HG02798 (cell line): ENCODE data around the gene F13B.
"Not testable (repeated sequence)": the region's sequence is repeated elsewhere in the genome, so short reads cannot be mapped to it uniquely, and the experiment has no call there.

Experiments used
- ATAC-seq: cut with Tn5 transposase; IDR thresholded peaks from one replicate; pipeline ENCODE4 v1.9.1; 2021; ENCODE audit warnings: mild to moderate bottlenecking; ENCODE audit not compliant: unreplicated experiment, poor library complexity

F13B gene

DNA sequence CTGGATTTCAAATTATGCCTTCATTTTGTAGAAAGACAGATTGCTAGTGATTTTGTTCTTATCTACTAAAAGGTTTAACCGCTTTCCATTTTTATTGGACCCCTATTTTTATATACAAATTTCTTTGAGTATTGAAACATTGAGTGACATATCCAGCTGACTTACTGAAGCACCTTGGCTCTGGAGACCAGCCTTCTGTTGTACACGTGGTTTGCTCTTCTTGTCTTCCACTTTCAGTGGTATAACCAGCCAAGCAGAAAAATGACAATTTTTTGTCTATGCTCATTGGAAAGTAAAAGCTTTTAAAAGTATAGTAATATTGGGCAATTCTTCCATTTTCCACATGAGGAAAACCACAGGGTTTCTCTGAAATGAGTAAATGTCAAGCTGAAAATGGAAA is 4.4 kb downstream of the F13B start:
- peak; percentile 84 for ATAC-seq

DNA sequence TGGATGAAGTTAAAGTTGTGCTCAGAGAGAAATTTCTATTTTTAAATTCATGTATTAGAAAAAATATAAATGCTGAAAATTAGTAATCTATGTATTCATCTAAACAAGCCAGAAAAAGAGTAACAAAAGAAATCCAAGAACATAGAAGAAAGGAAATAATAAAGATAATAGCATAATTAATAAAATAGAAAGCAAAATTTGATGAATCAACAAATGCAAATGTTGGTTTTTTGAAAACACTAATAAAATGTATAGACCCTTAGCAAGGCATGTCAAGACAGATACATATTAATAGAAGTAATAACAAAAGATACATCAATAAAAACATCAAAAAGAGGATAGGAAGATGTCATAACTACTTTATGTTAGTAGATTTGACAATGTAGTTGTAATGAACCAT is 18.0 kb downstream of the F13B start:
- ATAC-seq, result no peak

DNA sequence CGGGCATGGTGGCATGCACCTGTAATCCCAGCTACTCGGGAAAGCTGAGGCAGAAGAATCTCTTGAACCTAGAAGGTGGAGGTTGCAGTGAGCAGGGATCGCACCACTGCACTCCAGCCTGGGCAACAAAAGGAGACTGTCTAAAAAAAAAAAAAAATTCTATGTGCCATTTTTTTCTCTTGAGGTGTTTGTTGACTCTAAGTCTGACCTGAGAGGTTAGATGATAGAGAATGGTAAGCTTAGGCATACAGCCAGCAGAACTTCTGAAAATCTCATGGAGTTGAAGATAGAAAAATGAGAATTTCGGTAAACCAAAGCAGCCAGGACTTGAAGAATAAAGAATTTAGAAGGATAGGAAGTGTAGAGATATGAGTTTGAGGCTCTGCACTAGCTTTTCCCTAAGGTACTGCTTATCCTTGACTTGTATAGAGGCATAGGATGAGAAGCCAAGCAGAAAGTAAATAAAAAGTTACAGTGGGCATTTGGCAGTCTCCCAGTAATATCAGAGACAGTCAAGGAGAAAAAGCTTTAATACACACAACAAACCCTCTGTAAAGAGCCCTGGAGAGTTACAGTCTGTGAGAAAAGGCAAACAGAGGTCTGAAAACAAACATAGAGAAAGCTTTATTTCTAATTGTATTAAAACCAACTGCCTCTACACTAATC is 24.3 kb downstream of the F13B start:
- ATAC-seq, result no peak

DNA sequence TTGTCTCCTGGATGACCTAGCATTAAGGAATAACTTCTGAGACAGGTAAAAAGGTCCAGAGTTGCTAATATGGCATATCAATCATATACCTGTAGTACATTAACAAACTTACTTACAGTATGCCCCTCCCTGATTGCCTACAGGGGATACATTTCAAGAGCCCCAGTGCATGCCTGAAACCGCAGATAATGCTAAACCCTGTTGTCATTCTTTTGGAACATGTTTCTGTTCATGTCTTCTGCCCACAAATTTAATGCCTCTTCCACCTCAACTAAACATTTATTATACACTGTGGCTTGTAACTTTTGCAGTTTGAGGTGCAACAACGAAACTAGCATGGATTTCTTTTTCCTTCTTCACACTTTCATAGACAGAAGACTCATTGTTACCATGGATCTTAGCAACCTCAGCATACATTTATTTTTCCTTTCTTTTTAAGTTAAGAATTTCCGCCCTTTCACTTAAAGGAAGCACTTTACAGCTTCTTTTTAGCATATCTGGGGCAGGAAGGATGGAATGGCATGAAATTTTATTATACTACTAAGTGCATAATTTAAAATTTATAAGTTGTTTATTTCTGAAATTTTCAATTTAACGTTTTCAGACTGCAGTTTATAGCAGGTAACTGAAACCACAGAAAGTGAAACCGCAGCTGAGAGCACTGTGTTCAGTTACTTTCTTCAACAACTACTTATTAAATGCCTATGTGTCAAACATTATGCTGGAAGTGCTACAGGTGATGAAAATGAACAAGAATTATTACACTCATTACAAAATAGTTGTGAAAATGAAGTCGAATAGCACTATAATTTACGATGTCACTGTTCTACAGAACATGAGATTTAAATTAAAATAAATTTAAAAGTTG is 25.3 kb downstream of the F13B start:
- ATAC-seq, result peak; percentile 92

DNA sequence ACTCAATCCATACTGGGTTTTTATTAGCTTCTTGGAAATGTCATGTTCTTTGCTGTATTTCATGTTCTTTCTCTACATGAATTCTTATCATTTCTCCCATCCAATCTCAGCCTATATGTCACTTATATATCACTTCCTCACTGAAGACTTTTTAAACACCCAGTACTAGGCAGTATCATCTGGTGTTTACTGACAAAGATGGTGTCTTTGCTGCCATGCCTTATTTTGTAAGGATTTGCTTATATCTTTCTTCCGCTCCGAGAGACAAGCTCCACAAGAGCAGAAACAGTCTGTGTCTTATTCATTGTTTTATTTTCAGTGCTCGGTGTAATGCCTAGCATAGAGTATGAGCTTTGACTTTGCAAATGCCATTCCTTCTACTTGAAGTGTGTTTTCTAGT is 30.2 kb downstream of the F13B start:
- no peak for ATAC-seq

DNA sequence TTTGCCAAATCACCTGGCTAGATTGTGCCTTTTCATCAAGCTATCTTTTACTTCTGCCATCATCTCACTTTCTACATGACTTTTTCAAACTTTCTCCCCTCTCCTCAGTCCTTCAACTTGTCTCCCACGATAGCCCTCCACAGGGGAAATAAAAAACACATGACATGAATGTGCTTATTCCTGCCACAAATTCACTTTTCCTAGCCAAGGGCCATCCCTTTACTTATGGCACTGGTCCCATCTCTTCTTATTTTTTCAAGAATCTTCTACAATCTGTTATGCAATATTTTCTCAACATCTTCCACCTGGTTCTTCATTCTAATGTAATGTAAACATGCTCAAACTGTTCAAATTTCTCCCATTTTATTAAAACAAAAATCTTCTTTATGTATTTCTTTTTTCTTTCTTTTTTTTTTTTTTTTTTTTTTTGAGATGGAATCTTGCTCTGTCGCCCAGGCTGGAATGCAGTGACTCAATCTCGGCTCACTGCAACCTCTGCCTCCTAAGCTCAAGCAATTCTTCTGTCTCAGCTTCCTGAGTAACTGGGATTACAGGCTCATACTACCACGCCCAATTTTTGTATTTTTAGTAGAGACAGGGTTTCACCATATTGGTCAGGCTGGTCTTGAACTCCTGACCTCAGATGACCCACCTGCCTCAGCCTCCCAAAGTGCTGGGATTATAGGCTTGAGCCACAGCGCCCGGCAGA is 32.3 kb downstream of the F13B start:
- not testable (repeated sequence) for ATAC-seq

DNA sequence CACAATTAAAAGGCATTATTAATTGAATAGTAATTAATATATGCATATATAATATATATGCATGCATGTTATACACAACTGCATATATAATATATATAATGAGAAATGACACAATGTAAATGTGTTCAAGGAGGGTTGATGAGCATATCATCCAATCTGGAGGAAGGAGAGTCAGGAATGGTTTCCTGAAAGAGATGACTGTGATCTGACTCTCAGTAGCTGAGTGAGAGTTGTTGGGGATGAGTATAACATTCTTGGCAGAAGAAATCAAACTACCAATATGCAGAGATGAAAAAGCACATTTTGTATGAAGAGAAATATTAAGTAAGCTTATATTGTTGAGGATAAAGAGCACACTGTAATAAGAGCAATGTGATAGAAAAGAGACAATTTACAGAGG is 37.3 kb downstream of the F13B start:
- ATAC-seq, result no peak

DNA sequence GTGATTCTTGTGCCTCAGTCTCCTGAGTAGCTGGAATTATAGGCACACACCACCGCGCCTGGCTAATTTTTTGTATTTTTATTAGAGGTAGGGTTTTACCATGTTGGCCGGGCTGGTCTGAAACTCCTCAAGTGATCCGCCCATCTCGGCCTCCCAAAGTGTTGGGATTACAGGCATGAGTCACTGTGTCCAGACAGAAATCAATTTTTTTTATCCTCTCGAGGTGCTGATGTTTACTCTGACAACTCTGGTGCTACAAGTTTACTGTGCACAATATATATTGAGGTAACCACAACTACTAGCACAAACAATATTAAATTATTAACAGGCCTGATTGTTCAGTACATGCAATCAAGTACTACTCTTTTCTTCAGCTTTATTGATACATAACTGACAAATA is 39.7 kb downstream of the F13B start:
- ATAC-seq, result no peak

DNA sequence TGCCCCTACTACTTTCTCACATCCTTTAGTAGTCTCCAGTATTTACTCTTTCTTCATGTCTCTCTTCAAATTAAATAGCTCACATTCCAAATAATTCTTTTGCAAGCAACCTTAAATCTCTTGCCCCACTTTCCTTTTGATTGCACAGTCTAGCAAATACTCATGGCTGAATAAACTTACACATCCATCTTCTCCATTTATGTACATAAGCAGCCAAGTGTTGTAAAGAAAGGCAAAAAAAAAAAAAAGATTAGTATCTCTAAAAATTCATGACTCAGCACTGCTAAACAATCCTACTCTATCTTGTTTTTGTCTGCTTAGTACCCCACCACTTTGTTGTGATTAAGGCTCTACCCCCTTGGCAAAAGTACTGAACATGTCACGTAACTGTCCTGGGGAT is 42.6 kb downstream of the F13B start:
- no peak for ATAC-seq

DNA sequence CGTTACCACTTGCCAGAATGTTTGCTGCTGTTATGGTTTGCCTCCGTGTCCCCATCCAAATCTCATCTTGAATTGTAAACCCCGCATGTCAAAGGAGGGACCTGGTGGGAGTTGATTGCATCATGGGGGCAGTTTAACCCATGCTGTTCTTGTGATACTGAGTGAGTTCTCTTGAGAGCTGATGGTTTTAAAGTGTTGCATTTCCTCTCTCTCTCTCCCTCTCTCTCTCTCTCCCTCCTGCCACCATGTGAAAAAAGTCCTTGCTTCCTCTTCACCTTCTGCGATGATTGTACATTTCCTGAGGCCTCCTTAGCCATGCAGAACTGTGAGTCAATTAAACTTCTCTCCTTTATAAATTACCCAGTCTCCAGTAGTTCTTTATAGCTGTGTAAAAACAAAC is 45.3 kb downstream of the F13B start:
- ATAC-seq, result no peak

DNA sequence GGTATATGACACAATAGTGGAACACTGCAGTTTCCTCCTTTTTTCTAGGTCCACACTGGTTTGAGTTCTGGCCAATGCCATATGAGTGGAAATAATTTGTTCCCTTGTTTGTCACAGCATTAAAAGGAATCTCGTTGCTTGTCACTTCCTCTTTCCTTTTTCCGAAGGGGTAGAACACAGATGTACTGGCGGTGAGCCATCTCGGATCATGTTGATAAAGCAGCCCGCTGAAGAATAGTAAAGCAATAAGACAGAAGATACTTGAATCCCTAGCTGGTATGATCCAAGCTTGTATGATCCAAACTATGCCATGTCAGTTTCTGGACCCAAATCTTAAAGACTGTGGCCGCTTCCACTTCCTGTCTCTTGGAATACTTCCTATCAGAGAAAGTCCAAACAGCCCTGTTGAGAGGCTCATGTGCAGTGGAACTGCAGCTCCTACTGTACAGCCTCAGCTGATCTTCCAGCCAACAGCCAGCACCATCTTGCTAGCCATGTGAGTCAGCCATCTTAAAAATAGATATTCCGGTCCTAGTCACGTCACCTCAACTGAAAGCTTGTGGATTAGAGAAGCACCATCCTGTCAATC is 49.4 kb downstream of the F13B start:
- ATAC-seq, result no peak

DNA sequence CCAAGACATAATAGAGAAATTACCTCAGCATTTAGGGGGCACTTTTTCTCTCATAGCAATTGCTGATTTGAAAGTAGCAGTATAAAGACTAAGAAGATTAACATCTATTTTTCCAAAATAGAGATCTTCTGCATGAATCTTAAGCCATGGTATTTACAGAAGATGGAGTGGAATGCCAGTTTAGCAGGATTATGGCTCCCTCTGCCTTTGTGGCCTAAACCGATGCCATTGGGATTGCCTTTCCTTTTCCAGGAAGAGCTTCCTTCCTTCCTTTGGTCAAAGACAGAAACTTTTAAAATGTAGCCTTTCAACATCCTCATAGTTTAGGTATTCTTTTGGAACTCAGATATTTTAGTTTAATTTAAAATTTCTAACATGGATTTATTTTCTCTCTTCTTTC is 50.3 kb downstream of the F13B start:
- ATAC-seq, result no peak

DNA sequence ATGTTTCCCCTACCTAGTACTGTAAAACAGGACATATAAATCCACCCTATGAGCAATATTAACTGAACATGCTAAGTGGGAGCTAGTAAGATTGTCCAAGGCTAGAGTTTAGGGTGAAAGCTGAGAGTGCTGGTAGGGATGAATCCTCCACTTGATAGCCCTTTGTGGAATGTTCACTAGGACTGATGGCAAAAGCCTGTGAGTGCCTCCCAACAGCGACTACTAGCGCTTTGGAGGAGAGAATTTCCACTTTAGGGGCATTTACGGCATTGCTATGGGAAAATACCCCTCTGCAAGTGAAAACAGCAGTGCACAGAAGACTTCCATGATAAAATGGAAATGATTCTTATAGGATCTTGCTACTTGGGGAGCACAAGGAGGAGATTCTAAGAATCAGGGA is 53.8 kb downstream of the F13B start:
- no peak for ATAC-seq

DNA sequence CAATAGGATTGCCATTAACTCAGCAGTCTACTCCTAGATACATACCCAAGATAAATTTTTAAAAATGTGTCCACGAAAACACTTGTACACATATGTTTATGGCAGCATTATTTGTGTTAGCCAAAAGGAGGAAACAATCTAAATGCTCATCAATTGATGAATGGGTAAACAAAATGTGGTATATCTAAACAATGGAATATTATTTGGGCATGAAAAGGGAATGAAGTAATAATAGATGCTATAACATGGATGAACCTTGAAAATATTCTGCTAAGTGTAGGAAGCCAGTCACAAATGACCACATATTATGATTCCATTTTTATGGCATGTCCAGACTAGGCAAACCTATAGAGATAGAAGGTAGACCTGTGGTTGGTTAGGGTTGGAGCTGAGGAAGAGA is 55.4 kb downstream of the F13B start:
- ATAC-seq, result no peak

DNA sequence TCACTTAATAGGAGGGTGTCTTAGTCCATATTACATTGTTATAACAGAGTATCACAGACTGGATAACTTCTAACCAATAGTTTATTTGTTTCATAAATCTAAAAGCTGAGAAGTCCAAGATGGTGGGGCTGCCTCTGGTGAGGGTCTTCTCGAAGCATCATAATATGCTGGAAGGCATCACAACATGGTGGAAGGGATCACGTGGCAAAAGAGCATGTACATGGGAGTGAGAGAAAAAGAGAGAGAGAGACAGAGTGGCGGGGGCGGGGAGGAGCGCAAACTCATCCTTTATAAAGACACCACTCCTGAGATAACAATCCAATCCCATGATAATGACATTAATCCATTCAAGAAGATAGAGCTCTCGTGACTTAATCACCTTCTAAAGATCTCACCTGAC is 58.2 kb downstream of the F13B start:
- ATAC-seq, result no peak

DNA sequence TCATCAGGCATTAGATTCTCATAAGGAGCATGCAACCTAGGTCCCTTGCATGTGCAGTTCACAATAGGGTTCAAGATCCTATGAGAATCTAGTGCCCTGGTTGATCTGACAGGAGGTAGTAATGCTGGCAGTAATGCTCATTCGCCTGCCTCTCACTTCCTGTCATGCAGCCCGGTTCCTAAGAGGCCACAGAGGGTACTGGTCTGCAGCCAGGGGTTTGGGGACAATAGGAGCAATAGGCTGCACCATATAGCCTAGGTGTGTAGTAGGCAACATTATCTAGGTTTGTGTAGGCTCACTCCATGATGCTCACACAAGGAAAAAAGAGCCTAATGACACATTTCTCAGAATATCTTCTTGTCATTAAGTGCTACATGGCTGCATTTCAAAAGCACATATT is 63.9 kb downstream of the F13B start:
- ATAC-seq, result no peak

DNA sequence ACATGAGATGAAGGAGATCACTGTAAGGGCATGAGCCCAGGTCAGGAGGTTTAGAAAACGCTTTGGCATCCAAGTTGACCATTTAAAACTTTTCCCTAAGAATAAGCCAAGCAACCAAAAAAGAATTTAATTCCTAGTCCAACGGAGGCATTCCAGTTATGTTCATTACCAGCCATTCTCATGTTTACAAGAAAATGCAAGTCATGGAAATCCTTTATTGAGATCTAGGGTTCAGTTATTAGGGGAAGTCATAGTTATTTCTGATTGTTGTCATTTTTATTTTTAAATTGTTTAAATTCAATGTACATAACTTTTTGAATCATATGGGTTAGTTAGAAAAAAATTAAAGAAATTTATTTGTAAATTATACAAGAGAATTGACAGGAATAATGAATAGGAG is 65.2 kb downstream of the F13B start:
- ATAC-seq, result no peak

DNA sequence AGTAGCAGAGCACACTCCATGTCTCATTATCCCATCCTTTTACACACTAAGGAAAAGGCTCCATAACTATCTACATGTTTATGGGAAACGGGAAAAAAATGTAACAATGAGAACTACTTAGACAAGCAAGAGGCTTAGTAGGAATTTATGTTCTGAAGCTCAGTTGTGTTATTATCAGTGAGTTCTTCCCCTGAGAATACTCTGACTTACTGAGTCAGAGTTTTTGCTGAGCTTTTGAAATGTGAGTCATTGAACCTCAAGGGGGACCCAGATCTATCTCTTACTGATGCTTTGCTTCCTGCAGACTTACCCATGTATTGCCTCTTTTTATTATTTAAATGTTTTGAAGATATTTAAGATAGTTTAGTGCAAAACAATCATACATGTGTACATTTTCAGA is 69.6 kb downstream of the F13B start:
- no peak for ATAC-seq

DNA sequence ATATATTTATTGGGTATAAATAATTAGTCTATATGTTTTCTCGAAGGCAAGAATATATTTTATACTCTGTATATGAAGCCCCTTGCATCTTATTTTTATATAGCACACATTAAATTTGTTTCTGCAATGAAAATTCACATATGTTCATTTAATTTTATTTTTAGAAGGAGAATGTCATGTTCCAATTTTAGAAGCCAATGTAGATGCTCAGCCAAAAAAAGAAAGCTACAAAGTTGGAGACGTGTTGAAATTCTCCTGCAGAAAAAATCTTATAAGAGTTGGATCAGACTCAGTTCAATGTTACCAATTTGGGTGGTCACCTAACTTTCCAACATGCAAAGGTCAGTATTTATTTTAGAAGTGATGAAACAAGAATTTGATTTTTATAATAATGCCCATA is 73.1 kb downstream of the F13B start:
- no peak for ATAC-seq

DNA sequence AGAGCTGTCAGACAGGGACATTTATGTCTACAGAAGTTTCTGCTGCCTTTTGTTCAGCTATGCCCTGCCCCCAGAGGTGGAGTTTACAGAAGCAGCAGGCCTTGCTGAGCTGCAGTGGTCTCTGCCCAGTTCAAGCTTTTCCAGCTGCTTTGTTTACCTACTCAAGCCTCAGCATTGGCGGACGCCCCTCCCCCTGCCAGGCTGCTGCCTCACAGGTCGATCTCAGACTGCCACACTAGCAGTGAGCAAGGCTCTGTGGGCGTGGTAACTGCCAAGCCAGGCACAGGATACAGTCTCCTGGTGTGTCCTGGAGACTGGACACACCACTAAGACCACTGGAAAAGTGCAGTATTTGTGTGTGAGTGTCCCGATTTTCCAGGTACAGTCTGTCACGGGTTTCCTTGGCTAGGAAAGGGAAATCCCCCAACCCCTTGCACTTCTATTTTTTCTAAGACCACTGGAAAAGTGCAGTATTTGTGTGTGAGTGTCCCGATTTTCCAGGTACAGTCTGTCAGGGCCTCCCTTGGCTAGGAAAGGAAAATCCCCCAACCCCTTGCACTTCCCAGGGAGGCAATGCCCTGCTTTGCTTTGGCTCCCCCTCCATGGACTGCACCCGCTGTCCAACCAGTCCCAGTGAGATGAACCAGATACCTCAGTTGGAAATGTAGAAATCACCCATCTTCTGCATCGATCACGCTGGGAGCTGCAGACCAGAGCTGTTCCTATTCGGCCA is 75.0 kb downstream of the F13B start:
- ATAC-seq, result not testable (repeated sequence)
